ENCODE results near the gene MAP3K10. TPM values are rescaled to one million over a fixed set of nuclear protein-coding genes. Genes with fewer than 3 reads are reported as not detected.

MAP3K10 gene
- total and polyA plus RNA-seq, 9 of the 15 experiments (the other 6 are each of a cell fraction or from before 2014, with no cell fraction given): 0.01 to 8.0 (median 2.7) TPM; not detected in 1

DNA sequence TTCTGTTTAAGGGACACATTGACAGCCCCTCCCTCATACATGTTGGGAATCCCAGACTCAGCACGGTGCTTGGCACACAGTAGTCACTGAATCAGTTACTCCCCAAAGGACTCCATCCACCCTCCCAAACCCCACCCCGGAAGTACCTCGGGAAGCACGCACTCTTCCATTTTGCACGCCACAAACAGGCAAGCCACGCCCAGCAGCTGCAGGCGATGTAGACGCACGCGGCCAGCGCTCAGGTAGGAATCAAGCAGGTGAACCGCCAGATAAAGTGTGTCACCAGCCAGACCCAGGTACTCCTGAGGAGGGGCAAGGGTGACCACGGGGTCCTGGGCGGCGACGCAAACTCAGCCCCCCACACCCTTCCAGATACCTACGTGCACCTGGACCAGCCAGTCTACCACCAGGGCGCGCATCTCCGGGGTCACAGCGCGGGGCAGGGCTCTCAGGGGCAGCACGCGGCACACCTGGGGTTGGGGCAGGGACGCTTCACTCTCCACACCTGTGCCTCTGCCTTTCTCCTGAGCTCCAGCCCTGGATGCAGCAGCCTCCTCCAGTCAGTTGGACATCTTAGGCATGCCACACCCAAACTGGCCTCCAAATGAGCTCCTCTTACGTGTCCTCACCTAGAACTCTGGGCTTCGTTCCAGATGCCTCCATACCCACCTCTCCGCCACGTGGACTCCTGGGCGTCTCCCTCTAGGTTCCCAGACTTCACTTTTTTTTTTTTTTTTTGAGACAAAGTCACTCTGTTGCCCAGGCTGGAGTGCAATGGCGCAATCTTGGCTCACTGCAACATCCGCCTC is 33.3 kb downstream of the MAP3K10 start:
- ChIA-PET POLR2A (no interaction called here), CTCF (ENCODE audit: low intra/inter-chr PET ratio) (interaction anchor here (0.7 kb wide), 1 partner anchor 452 kb away, joined by 4 read pairs; no protein-coding TSS in a partner anchor)
- Histone ChIP-seq H3K4me2 (ENCODE audit: insufficient read depth, low read length) (no peak overlapping the region), H4K20me1 (replicated peaks; ENCODE audit: control insufficient read depth, insufficient read depth, low read length) (no peaks in the 10 kb centered on the region; the same call in 1 of the 2 replicates), H3K36me3 (ENCODE audit: control insufficient read depth, insufficient read depth, low read length) (no peaks in the 10 kb centered on the region), H2AFZ (ENCODE audit: low read depth, low read length) (0 out of 2 replicates have a peak overlapping the region, but pooled peaks have one; percentile 24), H3K27ac (ENCODE audit: extremely low read depth, low read depth, low read length) (no peak overlapping the region), H3K4me1 (replicated peaks in 1 of 2; ENCODE audit: control insufficient read depth in 2 of 2, insufficient read depth in 2 of 2, low read length in 2 of 2) (peaks cover 10 to 30% of the 10 kb centered on the region in 2 experiments; a peak in 4 of 5 replicates), H3K27me3 (ENCODE audit: control insufficient read depth in 2 of 2, insufficient read depth in 2 of 2, low read length in 2 of 2) (no peaks in the 10 kb centered on the region), H3K9ac (ENCODE audit: insufficient read depth in 1 of 2, low read depth in 2 of 2, low read length in 2 of 2) (peak overlapping the region in 1 of 2 experiments; percentile 29; a peak in 1 of 4 replicates), H3K9me3 (replicated peaks; ENCODE audit: control insufficient read depth, insufficient read depth, low read depth, low read length) (peaks cover 4% of the 10 kb centered on the region; the same call in 1 of the 2 replicates), H3K4me3 (no peak overlapping the region), H3K79me2 (ENCODE audit: control insufficient read depth, insufficient read depth, low read length) (no peaks in the 10 kb centered on the region), H3K9me1 (ENCODE audit: control insufficient read depth, insufficient read depth, low read length) (no peaks in the 10 kb centered on the region)
- in situ Hi-C loops (cut with MboI) (loop anchor here (5.0 kb wide), 1 partner anchor 77 kb away; no protein-coding TSS in a partner anchor), intact Hi-C loops (cut with micrococcal nuclease) (no loop called here)
- no peak for FAIRE-seq
- no peak for DNase-seq (ENCODE audit: extremely low read depth in 1 of 4, low spot score in 3 of 4)
- WGBS (ENCODE audit: insufficient coverage, low coverage, missing lambda C conversion rate): 41% methylated on average over 22 of the region's 32 CpGs
- no TSS peak for BruUV-seq (replicated peaks)
- TF ChIP-seq ZNF408 (CRISPR knock-in tag; IDR thresholded peaks at IDR 0.05; ENCODE audit: low read depth) (no peak), CEBPB (tag; IDR thresholded peaks at IDR 0.05) (peak; percentile 18; the same call in 1 of the 2 replicates), ZNF124 (CRISPR knock-in tag; IDR thresholded peaks at IDR 0.05) (no peak)
- TF ChIP-seq, protein P1, sequence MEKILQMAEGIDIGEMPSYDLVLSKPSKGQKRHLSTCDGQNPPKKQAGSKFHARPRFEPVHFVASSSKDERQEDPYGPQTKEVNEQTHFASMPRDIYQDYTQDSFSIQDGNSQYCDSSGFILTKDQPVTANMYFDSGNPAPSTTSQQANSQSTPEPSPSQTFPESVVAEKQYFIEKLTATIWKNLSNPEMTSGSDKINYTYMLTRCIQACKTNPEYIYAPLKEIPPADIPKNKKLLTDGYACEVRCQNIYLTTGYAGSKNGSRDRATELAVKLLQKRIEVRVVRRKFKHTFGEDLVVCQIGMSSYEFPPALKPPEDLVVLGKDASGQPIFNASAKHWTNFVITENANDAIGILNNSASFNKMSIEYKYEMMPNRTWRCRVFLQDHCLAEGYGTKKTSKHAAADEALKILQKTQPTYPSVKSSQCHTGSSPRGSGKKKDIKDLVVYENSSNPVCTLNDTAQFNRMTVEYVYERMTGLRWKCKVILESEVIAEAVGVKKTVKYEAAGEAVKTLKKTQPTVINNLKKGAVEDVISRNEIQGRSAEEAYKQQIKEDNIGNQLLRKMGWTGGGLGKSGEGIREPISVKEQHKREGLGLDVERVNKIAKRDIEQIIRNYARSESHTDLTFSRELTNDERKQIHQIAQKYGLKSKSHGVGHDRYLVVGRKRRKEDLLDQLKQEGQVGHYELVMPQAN (IDR thresholded peaks at IDR 0.05; ENCODE audit: borderline replicate concordance): no peak
- TF ChIP-seq, protein P2, sequence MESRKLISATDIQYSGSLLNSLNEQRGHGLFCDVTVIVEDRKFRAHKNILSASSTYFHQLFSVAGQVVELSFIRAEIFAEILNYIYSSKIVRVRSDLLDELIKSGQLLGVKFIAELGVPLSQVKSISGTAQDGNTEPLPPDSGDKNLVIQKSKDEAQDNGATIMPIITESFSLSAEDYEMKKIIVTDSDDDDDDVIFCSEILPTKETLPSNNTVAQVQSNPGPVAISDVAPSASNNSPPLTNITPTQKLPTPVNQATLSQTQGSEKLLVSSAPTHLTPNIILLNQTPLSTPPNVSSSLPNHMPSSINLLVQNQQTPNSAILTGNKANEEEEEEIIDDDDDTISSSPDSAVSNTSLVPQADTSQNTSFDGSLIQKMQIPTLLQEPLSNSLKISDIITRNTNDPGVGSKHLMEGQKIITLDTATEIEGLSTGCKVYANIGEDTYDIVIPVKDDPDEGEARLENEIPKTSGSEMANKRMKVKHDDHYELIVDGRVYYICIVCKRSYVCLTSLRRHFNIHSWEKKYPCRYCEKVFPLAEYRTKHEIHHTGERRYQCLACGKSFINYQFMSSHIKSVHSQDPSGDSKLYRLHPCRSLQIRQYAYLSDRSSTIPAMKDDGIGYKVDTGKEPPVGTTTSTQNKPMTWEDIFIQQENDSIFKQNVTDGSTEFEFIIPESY (CRISPR knock-in tag; IDR thresholded peaks at IDR 0.05): peak; percentile 59
- ATAC-seq: no peak

All from K562 (cell line).